Tibial nerve (tissue), 4 donors: ENCODE data around the gene CFAP221. TPM values are rescaled to one million over a fixed set of nuclear protein-coding genes. Genes with fewer than 3 reads are reported as not detected.

Experiments
- DNase-seq, 2 donors: peaks; one replicate each; pipeline ENCODE4 v3.0.0-alpha.2; 2019; ENCODE audit warnings: low spot score in 2 of 2
- H3K27ac ChIP-seq, 4 donors: fragments of 200-600 bp; sonication (generic) in 3 of 4; one replicate each; pipeline ENCODE4 v1.5.1; 2017 to 2019; ENCODE audit warnings: mild to moderate bottlenecking in 1 of 4
- H3K27me3 ChIP-seq, 2 donors: fragments of 200-600 bp; sonication (generic) in 1 of 2; one replicate each; pipeline versions ENCODE4 v1.5.1 to v1.6.0; 2017 to 2019
- H3K36me3 ChIP-seq, 3 donors: fragments of 200-600 bp; sonication (generic); one replicate each; pipeline ENCODE4 v1.5.1; 2018 to 2019
- H3K4me1 ChIP-seq, 4 donors: fragments of 200-600 bp; sonication (generic) in 3 of 4; one replicate each; pipeline ENCODE4 v1.5.1; 2017 to 2019
- H3K4me3 ChIP-seq, 4 donors: fragments of 200-600 bp; sonication (generic) in 3 of 4; one replicate each; pipeline ENCODE4 v1.5.1; 2017 to 2019; ENCODE audit warnings: mild to moderate bottlenecking in 1 of 4, moderate library complexity in 1 of 4
- H3K9me3 ChIP-seq, 4 donors: fragments of 200-600 bp; sonication (generic) in 3 of 4; one replicate each; pipeline ENCODE4 v1.5.1; 2017 to 2019
- CTCF ChIP-seq, 5 experiments: fragments of 200-600 bp in 3 of 5; fragments of 450-650 bp in 2 of 5; sonication (generic) in 3 of 5; IDR thresholded peaks; one replicate each; pipeline ENCODE4 v1.5.1; 2016 to 2019; ENCODE audit warnings: antibody characterized with exemption in 5 of 5, mild to moderate bottlenecking in 3 of 5, moderate library complexity in 2 of 5
- EP300 ChIP-seq, 2 donors: sonication (generic); formaldehyde crosslinking; IDR thresholded peaks; one replicate each; pipeline ENCODE4 v1.6.1; 2017; ENCODE audit warnings: antibody characterized with exemption in 2 of 2, mild to moderate bottlenecking in 1 of 2
- POLR2A ChIP-seq, 2 donors: fragments of 450-650 bp; IDR thresholded peaks; one replicate each; pipeline ENCODE4 v1.6.1; 2017; ENCODE audit warnings: antibody characterized with exemption in 2 of 2, mild to moderate bottlenecking in 2 of 2, moderate library complexity in 2 of 2
- WGBS, 2 donors: methylation state at CpG; one replicate each; pipeline ENCODE4 v1.1.5; 2018; 5-methylcytosine and 5-hydroxymethylcytosine counted together
- total RNA-seq, 4 donors: library from RNA; depleted of rRNA; stranded (reverse); fragments of >200 nt; gene quantifications; one replicate each; pipeline ENCODE4 v1.1.0, GENCODE V29; 2016

Gene CFAP221
- total RNA-seq, 4 donors from 2014 or later = 0.30 to 1.7 (median 0.42) TPM; not detected in 1

- H3K9me3 ChIP-seq = no peaks in the 10 kb centered on the region
- H3K36me3 ChIP-seq = no peaks in the 10 kb centered on the region
- H3K27me3 ChIP-seq = peaks cover 0 to 36% of the 10 kb centered on the region in 2 donors
- DNase-seq = no peak
- H3K27ac ChIP-seq = no peak within 1 kb of the TSS
- TF ChIP-seq EP300 (IDR thresholded peaks at IDR 0.05) (no peak), POLR2A (IDR thresholded peaks at IDR 0.05) (no peak)
- peaks cover 0 to 10% (median 0%) of the 10 kb centered on the region in 4 donors for H3K4me1 ChIP-seq
- H3K4me3 ChIP-seq = no peak within 1 kb of the TSS
- 7 to 9% methylated on average over 24 to 73 of the region's 74 CpGs for WGBS, 2 donors
Measured at GRCh38 chr2:119523952-119524694, 20.1 kb upstream of the CFAP221 start, which contains the start of gene SCTR. SCTR (minus strand) TSS chr2:119524483; CDS start chr2:119524226, 257 bp downstream.

- TF ChIP-seq POLR2A (IDR thresholded peaks at IDR 0.05) (no peak), CTCF (IDR thresholded peaks at IDR 0.05) (no peak), EP300 (IDR thresholded peaks at IDR 0.05) (no peak)
- 68 to 73% methylated on average over 4 of the region's 4 CpGs for WGBS, 2 donors
- no peak overlapping the region for H3K27ac ChIP-seq
- no peak overlapping the region for H3K4me3 ChIP-seq
- peaks cover 0 to 36% of the 10 kb centered on the region in 2 donors for H3K27me3 ChIP-seq
- peaks cover 0 to 10% (median 0%) of the 10 kb centered on the region in 4 donors for H3K4me1 ChIP-seq
- no peaks in the 10 kb centered on the region for H3K36me3 ChIP-seq
- H3K9me3 ChIP-seq = no peaks in the 10 kb centered on the region
- DNase-seq = no peak
Measured at GRCh38 chr2:119525614-119526013, 18.6 kb upstream of the CFAP221 start.

- Histone ChIP-seq H3K4me1 (peaks cover 0 to 10% (median 0%) of the 10 kb centered on the region in 4 donors), H3K4me3 (no peak overlapping the region), H3K27me3 (peaks cover 0 to 24% of the 10 kb centered on the region in 2 donors), H3K27ac (no peak overlapping the region), H3K9me3 (peaks cover 0 to 17% (median 0%) of the 10 kb centered on the region in 4 donors), H3K36me3 (no peaks in the 10 kb centered on the region)
- TF ChIP-seq EP300 (IDR thresholded peaks at IDR 0.05) = no peak
- TF ChIP-seq CTCF (IDR thresholded peaks at IDR 0.05) = no peak
- no peak for TF ChIP-seq POLR2A (IDR thresholded peaks at IDR 0.05)
- WGBS, 2 donors = 81 to 82% methylated on average over 2 of the region's 2 CpGs
- DNase-seq = no peak
Measured at GRCh38 chr2:119527999-119528398, 16.2 kb upstream of the CFAP221 start.

GRCh38 chr2:119531292-119531691 is 13.0 kb upstream of the CFAP221 start:
- 27 to 33% methylated on average over 3 of the region's 3 CpGs for WGBS, 2 donors
- H3K27ac ChIP-seq = no peak overlapping the region
- TF ChIP-seq POLR2A (IDR thresholded peaks at IDR 0.05) (no peak), CTCF (IDR thresholded peaks at IDR 0.05) (no peak), EP300 (IDR thresholded peaks at IDR 0.05) (no peak)
- no peak for DNase-seq
- H3K27me3 ChIP-seq = no peaks in the 10 kb centered on the region
- H3K4me1 ChIP-seq = no peaks in the 10 kb centered on the region
- H3K9me3 ChIP-seq = peaks cover 0 to 48% (median 0%) of the 10 kb centered on the region in 4 donors
- H3K4me3 ChIP-seq = no peak overlapping the region
- no peaks in the 10 kb centered on the region for H3K36me3 ChIP-seq

GRCh38 chr2:119533560-119533959 is 10.7 kb upstream of the CFAP221 start:
- H3K4me3 ChIP-seq = no peak overlapping the region
- peaks cover 0 to 48% (median 0%) of the 10 kb centered on the region in 4 donors for H3K9me3 ChIP-seq
- no peaks in the 10 kb centered on the region for H3K36me3 ChIP-seq
- 89 to 91% methylated on average over 1 of the region's 1 CpG for whole genome bisulfite sequencing, 2 donors
- TF ChIP-seq CTCF (IDR thresholded peaks at IDR 0.05) (no peak), POLR2A (IDR thresholded peaks at IDR 0.05) (no peak), EP300 (IDR thresholded peaks at IDR 0.05) (no peak)
- no peaks in the 10 kb centered on the region for H3K27me3 ChIP-seq
- no peak overlapping the region for H3K27ac ChIP-seq
- no peaks in the 10 kb centered on the region for H3K4me1 ChIP-seq
- no peak for DNase-seq
